T-helper 1 cell (primary cell): ENCODE results near the gene SYNJ2.

Experiments used
- DNase-seq, 5 donors: peaks; one replicate each; pipeline ENCODE4 v3.0.0-alpha.2; 2012 to 2020

SYNJ2 gene

DNA sequence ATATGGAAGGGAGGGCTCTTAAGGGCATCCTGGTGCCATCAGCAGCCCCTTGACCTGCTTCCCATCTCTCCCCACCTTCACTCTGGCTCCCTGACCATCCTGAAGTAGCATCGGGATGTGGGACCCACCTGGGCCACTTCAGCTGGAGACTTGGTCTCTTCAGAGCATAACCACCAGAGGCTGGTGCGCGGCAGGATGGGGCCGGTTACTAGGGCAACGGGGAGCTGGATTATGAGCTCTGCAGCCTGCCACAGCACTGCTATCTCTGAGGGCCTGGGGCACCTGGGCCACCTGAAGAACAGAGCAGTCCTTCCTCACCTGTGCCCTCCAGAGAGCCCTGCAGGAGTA, 79.7 kb downstream of the SYNJ2 start:
- DNase-seq: no peak

DNA sequence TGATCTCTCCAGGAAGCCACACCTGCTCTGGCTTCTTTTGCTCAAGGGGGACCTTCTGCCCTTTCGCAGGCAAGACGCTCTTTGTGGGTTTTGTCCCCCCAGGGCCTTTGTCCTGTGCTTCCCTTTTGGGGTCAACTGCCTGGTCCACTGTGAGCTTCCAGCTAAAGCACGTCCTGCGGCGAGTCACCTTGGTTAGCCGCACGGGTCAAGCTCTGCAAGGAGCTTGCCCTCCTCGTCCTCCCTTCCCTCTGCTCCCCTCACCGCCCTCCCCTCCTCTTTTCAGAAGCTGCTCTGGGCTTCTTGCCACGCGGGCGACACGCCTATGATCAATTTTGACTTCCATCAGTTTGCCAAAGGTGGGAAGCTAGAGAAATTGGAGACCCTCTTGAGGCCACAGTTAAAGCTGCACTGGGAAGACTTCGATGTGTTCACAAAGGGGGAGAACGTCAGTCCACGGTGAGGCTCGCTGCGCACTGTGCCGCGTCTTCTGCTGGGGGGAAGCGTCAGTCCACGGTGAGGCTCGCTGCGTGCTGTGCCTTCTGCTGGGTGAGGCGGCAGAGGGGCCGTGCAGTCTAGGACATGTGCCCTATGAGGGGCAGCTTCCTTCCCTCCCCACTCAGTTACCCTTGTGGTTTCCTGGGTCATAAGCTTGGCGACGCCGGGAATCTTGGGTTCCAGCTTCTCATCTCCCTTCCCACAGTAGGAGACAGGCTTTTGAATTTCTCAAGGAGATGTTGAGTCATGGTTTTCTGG, 80.2 kb downstream of the SYNJ2 start:
- no peak for DNase-seq

DNA sequence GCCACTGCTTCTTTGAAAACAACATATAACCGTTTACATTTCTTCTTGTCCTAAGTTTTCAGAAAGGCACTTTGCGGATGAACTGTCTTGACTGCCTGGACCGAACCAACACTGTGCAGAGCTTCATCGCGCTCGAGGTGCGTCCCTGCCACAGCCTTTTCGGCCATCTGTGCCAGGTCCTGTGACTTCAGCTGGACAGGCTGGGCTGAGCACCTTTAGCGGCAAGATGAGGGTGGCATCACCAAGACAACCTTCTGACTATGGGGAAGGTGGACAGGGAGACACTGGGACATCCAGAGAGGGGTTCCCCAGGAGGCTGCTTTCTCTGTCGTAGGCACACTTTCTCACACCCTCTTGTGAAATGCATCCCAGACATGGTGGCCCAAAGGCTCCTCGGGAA, 82.1 kb downstream of the SYNJ2 start:
- no peak for DNase-seq

DNA sequence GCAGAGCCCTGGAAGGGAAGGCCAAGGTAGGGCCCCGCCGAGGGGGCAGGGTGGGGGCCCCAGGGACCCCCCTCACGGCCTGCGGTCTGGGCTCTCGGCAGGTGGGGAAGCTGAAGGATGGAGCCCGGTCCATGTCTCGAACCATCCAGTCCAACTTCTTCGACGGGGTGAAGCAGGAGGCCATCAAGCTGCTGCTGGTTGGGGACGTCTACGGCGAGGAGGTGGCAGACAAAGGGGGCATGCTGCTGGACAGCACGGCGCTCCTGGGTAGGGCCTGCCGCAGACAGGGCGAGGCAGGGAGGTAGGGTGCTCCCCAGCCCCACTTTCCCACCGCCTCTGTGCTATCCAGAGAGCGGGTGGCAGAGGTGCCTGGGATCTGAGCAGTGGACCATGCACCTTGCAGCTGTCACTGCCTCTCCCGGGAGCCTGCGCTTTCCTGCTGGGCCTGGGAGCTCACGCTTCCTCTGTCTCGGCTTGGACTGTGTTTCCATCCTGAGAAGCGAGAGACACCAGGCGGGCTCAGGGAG, 83.1 kb downstream of the SYNJ2 start:
- no peak for DNase-seq

DNA sequence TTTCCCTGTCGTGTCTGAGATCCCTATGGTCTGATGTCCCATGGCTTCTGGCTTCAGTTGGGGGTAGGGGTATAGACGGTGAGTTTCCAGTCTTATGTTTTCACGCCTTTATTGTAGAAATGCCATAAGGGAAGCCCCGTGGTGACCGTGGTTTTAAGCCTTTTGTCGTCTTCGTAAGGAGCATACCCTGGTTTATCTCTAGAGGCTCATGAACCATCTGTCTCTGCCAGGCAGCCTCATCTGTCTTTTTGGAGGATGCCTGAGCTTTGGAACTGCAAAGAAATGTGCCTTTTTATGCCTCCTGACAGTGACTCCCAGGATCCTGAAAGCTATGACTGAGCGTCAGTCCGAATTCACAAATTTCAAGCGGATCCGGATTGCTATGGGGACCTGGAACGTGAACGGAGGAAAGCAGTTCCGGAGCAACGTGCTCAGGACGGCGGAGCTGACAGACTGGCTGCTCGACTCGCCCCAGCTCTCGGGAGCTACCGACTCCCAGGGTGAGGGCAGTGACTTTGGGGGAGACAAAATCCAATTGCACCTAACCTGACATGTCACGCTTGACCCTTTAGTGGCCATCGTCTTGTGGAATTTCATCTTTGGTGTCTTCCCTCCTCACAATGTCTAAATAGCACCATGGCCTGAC, 84.6 kb downstream of the SYNJ2 start:
- no peak for DNase-seq

DNA sequence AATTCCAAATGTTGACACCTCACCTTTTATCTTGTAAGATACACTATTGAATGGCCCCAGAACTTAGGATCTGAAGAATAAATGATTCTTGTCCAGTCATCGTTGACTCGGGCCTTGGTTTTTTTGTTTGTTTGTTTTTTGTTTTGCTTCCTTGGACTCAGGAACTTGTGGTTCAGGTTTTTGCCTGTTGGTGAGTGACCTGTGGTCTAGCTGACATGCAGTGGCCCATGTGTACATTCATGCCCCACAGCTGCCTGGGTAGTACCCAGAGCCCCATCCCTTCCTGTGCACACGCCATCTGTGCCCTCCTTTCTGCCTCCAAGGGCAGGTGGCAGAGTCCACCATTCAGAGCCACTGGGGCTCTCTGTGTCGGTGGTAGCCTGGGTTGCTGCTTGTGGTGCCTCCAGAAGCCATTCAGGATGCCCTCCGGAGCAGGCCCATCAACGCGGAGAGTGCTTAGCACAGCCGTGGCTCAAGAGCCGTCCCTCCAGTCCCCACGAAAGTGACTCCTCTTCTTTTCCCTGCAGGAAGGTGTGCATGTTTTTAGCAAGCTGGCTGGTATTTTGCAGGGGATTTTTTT, 85.9 kb downstream of the SYNJ2 start:
- no peak for DNase-seq

DNA sequence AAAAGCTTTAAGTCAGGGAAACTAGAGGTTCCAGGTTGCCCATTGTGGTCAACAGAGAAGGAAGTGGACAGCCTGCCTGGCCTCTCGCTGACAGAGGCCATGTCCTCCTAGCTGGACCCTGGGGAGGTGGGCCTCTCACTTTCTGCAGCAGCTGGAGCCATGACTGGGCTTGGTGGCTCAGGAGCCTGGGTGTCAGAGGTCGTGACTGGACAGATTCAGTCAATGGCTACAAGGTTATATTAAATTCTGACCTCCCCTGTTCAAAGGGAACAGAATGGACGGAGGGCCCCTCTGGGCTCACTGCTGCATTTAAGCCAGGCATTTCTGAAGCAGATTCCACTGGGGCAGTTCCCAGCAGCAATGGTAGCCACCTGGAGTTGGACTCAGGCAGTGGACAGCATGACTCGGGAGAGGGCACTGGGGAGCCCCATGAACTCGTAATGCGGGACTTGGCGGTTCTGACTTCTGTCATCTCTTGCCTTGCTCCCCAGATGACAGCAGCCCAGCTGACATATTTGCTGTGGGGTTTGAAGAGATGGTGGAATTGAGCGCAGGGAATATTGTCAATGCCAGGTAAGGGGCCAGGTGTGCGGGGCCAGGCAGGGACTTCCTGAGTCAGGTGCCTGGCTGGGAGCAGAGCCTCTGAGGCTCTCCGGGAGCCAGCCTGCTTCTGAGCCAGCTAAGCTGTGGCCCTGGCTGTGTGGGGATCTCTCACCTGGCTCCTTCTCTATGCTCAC, 86.7 kb downstream of the SYNJ2 start:
- DNase-seq: no peak

DNA sequence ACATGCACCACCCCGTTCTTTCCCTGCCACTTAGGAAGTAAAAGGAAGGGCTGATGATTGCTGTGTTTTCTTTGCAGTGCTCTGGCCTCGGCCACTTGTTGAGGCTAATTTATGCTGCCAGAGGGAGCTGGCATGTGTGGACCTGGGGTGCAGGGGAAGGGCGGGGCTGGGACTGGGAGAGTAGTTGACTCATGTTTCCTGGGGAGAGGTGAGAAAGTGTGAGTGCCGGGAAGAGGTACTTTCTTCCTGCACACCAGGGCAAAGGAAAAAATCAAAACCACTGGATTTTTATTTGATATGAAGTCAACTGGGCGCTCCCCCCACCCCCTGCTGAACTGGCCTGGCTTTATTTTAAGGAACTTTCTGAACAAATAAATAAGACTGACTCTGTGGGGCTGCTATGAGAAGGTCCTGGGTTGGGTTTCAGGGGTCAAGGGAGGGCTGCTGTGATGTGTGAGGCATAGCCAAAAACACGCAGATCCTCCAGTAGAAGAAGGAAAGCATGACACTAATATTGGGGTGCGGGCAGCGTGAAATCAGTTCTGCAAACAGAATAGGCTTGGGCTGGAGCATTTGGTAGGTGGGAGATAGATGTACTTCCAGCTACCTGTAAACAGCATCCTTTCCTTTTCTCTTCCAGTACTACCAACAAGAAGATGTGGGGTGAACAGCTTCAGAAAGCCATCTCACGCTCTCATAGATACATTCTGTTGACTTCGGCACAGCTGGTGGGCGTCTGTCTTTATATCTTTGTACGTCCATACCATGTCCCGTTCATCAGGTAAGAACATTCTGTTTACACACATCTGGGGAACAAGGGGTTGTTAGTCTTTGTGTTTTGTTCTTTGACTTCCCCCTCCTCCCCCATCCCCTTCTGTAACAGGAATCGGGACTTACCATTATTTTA, 87.5 kb downstream of the SYNJ2 start:
- peak in 1 of 5 donors; percentile 46 for DNase-seq

DNA sequence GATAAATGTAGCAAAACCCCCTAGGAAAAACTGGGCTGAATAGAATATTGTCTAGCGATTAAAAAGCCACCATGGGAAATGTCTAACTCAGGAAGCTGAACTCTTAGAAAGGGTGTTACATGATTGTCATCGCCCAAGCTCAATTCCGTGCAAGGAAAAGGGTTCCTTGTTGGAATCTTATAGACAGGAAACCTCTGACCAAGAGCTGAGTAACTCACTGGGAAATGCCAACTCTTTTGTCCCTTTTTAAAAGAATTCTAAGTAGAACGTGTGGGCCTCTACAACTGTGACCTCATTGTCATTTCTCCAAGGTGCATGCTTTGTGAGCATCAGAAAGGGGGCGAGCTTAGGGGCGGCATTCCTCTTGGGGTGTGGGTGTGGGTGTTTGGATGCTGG, 88.1 kb downstream of the SYNJ2 start:
- no peak for DNase-seq

DNA sequence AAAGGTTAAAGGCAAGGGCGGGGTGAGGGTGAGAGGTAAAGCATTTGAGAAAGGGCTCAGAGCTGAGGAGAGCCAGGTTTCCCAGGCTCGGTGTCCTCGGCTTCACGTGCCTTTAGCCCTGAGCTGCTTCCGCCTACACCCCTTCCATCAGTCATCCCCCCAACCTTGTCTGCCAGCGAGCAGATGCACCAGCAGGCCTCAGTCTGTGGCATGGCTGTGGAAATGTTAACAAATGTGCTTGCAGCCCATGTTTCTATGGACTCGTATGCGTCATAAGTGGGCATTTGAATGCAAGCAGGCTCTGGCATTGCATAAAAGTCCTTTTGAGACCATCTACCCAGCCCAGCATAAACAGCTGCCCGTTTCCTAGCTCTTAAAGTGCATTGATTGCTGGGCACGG, 88.8 kb downstream of the SYNJ2 start:
- no peak for DNase-seq

DNA sequence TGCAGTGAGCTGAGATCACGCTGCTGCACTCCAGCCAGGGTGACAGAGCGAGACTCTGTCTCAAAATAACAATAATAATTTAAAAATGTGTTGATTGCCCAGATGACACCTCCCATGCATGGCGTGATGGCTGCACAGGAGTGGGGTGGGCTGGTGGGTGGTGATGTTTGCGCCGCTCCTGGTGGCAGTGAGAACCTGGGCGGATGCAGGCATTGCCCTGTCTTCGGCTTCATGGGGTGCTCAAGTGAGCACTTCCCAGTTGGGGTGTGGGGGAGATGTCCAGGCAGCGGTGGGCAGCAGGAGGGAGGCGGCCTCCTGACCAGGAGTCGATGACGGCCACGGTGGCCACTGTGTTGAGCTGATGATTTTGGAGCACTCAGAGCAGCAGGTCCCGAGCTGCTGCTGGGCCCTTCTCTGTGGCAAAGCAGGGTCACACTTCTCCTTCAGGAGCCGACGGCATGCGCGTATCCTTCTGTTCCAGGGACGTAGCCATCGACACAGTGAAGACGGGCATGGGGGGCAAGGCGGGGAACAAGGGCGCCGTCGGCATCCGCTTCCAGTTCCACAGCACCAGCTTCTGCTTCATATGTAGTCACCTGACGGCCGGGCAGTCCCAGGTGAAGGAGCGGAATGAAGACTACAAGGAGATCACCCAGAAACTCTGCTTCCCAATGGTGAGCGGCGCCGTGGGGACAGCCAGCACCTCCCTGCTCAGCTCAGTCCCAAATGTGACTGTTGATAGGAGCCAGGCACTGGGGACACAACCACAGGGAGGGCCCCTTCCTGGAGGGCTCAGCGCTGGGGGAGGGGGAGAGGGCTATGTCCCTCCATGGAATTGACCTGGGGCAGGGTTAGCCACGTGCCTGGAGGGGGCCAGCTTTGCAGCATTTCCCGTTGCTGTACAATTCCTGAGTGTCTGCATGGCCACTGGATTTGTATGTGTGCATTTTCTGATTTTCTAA, 89.7 kb downstream of the SYNJ2 start:
- no peak for DNase-seq

DNA sequence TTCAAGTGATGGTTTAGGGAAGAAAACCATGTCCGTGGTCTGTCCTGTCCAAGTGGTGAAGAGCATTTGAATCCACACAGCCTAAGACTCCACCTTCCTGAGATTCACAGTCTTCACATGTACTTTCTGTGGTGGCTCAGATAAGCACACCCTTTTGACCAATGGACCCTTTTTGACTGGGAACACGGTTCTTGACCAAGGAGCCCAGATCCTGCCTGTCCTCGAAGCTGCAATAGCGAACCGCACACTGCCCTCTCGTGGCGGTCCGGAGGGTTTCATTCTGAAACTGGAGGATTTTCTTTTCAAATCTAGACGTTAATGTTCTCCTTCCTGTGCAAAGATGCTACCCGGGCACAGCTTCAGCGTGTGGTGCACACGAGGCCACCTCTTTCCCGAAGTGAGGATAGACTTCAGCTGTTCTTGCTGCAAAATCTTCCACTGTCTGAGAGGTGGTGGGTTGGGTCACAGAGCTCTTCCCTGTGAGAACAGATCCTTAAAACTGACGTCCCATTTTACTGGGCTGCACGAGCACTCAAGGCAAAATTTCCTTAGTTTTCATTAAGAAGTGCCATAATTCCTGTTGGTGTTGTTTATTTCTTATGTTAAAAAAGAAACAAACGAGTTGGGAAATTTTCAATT, 90.5 kb downstream of the SYNJ2 start:
- DNase-seq: peak in 4 of 5 donors; percentile 36 to 65 (median 44)

DNA sequence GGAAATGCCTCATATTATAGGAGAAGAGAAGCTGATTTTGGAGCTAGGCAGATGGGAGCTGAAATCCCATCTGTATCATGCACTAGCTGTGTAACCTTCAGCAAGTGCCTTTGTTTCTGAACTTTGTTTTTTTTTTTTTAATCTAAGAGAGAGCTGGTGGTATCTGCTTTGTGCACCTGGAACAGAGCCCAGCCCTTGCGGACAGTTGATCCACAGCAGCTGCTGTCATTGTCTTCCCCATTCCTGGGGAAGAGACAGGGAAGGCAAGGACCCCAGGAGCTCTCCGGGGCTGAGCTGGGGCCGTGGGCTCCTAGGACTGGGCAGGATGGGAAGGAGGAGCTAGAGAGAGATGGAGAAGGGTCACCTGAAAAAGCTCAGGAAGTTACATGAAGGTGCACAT, 92.1 kb downstream of the SYNJ2 start:
- DNase-seq: no peak

DNA sequence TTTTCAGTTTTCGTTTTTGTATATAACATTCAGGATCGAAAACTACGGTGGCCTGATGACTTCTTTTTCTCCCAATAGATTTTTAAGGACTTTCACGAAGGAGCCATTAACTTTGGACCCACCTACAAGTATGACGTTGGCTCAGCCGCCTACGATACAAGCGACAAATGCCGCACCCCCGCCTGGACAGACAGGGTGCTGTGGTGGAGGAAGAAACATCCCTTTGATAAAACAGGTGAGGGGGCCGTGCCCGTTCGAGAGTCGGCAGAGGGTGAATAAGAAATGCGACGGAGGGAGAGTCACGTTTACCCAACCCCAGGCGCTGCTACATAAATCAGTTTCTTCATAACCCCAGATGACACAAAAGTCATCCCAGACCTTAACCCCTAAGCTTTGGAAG, 94.9 kb downstream of the SYNJ2 start:
- DNase-seq: no peak

DNA sequence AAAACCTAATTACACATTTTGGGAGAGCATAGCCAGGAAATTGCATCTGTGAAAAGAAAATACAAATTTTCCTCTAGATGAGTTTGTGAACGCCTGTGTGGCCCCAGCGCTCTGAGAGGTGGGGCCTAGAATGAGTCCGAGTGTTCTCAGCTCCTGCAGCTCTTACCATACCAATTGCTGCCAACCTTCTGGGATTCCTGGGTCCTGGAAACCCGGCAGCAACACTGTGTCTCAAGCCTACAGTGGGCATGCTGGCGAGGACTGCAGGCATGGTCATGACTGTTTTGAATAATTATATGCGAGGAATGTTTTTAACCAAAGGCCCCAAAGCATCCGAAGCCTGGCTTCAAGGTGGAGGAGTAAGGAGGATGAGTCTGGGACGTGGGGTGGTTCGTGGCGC, 96.0 kb downstream of the SYNJ2 start:
- no peak for DNase-seq

DNA sequence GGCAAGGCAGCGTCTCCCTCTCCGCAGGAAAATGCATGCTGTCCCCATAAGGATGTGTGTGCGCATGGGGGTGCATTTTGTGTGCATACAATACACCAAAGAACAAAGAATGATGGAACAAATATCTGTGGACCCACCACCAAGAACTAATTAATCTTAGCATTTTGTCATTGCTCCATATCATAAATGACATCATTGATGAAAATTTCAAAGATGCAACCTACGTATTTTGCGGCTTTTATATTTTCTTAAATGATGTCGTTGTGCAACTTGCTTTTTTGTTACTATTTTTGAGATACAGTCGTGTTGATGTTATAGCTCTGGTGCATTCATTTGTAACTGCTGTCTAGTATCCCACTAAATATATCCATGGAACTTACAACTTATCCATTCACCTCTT, 96.7 kb downstream of the SYNJ2 start:
- DNase-seq: no peak

DNA sequence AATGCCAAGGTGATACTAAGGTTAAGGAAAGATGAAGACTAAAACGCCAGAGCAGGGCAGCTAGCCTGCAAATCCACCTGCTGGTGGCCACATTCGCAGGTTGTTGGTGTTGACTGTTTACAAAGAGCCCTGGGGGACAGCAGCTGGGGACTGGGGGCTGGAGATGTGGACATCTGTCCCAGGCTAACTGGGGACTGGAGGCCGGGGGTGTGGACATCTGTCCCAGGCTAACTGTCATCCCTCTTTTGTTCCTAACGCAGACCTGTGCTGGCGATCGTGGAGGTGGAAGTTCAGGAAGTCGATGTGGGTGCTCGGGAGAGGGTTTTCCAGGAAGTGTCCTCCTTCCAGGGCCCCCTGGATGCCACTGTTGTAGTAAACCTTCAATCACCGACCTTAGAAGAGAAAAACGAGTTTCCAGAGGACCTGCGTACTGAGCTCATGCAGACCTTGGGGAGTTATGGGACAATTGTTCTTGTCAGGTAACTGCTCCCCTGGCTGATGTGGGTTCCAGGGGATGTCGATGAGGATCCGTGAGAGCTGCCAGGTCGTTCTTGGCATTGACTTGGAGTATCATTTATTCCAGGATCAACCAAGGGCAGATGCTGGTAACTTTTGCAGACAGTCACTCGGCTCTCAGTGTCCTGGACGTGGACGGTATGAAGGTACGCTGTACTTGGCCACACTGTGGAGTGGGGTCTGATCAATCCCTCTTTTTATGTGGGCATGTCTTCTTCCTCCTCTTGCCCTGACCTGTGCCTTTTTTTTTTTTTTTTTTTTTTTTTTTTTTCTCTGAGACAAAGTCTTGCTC, 99.4 kb downstream of the SYNJ2 start:
- DNase-seq: no peak

DNA sequence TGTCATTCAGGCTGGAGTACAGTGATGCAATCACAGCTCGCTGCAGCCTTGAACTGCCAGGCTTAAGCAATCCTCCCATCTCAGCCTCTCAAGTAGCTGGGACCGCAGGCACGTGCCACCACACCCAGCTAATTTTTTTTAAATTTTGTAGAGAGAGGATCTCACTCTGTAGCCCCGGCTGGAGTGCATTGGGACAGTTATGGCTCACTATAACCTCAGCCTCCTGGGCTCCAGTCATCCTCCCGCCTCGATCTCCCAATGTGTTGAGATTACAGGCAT, 99.9 kb downstream of the SYNJ2 start:
- DNase-seq: no peak

DNA sequence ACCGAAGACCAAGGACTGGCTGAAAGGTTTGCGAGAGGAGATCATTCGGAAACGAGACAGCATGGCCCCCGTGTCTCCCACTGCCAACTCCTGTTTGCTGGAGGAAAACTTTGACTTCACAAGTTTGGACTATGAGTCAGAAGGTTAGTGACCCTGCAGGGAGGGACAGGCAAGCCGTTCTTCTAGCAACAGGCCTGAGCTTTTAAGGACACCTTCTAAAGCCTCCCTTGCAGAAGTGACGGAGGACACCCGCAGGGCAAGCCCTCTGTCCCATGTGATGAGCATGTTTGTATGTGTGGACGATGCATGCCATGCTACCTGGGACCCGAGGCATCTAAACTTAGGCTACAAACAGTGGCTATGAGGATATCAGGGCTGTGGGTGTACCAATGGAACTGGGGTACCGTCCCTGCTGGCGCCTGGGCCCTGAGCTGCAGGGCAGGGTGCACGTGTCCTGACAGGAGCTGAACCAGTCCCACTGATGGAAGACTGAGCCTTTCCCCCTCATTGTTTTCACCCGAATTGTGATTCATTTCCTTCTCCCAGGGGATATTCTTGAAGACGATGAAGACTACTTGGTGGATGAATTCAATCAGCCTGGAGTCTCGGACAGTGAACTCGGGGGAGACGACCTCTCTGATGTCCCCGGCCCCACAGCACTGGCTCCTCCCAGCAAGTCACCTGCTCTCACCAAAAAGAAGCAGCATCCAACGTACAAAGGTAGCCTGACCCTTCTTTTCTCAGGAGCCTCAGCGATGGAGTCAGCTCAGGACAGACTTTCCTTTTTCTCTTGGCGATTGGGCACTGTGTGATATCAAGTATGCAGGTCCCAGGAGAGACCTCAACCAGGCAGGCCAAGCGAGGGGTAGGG, 102.0 kb downstream of the SYNJ2 start:
- DNase-seq: no peak
